ENCODE measurements around the gene IL18BP. TPM values are rescaled to one million over a fixed set of nuclear protein-coding genes. Genes with fewer than 3 reads are reported as not detected.

IL18BP gene
- total RNA-seq, 1 donor from 2014 or later, result 1.0 TPM

- no peak for DNase-seq (ENCODE audit: low read depth)
- no peak for TF ChIP-seq CTCF (conservative IDR thresholded peaks at IDR 0.05; ENCODE audit: low read depth, low read length)
- no peak overlapping the region for H3K4me3 ChIP-seq (ENCODE audit: low read depth, low read length)
Observed at GRCh38 chr11:72010529-72011233, 12.0 kb downstream of the IL18BP start.

GRCh38 chr11:72012091-72012630 is 13.5 kb downstream of the IL18BP start:
- TF ChIP-seq CTCF (conservative IDR thresholded peaks at IDR 0.05; ENCODE audit: low read depth, low read length), result no peak
- no peak for DNase-seq (ENCODE audit: low read depth)

GRCh38 chr11:72012897-72013721 is 14.4 kb downstream of the IL18BP start:
- no peak for DNase-seq (ENCODE audit: low read depth)
- no peak for TF ChIP-seq CTCF (conservative IDR thresholded peaks at IDR 0.05; ENCODE audit: low read depth, low read length)
- no peak overlapping the region for H3K4me3 ChIP-seq (ENCODE audit: low read depth, low read length)

More at GRCh38 chr11:72012091-72012630, 13.5 kb downstream of the IL18BP start:
- no peak overlapping the region for H3K4me3 ChIP-seq (ENCODE audit: low read depth, low read length)

- no peak overlapping the region for H3K4me3 ChIP-seq (ENCODE audit: low read depth, low read length)
- no peak for DNase-seq (ENCODE audit: low read depth)
- no peak for TF ChIP-seq CTCF (conservative IDR thresholded peaks at IDR 0.05; ENCODE audit: low read depth, low read length)
Observed at GRCh38 chr11:72013765-72014711, 15.3 kb downstream of the IL18BP start.

GRCh38 chr11:72014761-72015320 is 16.1 kb downstream of the IL18BP start:
- no peak for DNase-seq (ENCODE audit: low read depth)
- H3K4me3 ChIP-seq (ENCODE audit: low read depth, low read length), result no peak overlapping the region
- TF ChIP-seq CTCF (conservative IDR thresholded peaks at IDR 0.05; ENCODE audit: low read depth, low read length), result no peak

- peak; percentile 26 for DNase-seq (ENCODE audit: low read depth)
- no peak overlapping the region for H3K4me3 ChIP-seq (ENCODE audit: low read depth, low read length)
- TF ChIP-seq CTCF (conservative IDR thresholded peaks at IDR 0.05; ENCODE audit: low read depth, low read length), result peak; percentile 64
Observed at GRCh38 chr11:72015511-72016061, 16.9 kb downstream of the IL18BP start.
